Kidney epithelial cell (primary cell): ENCODE results near the gene SGMS1. TPM values are rescaled to one million over a fixed set of nuclear protein-coding genes. Genes with fewer than 3 reads are reported as not detected.

ENCODE experiments used
- DNase-seq: peaks from one replicate; pipeline ENCODE4 v3.0.0-alpha.2; 2010; ENCODE audit warnings: low read depth
- H3K27me3 ChIP-seq: 2 replicates; pipeline ENCODE4 v1.6.0; 2011; ENCODE audit warnings: low read length; ENCODE audit not compliant: control insufficient read depth, insufficient read depth
- H3K36me3 ChIP-seq: 2 replicates; pipeline ENCODE4 v1.5.1; 2011; ENCODE audit warnings: low read length; ENCODE audit not compliant: control insufficient read depth, insufficient read depth
- H3K4me3 ChIP-seq: 2 replicates; pipeline ENCODE4 v1.5.1; 2011; ENCODE audit warnings: low read depth, mild to moderate bottlenecking, control low read depth, low read length
- CTCF ChIP-seq: IDR thresholded peaks from 2 replicates; pipeline ENCODE4 v1.5.1; 2011; ENCODE audit warnings: mild to moderate bottlenecking, moderate library complexity, low read length, control low read depth, inconsistent platforms; ENCODE audit not compliant: insufficient read depth, poor library complexity, severe bottlenecking
- total RNA-seq: library from RNA; depleted of rRNA; stranded (reverse); fragments of >200 nt; gene quantifications from 2 replicates; pipeline ENCODE4 v1.2.3, GENCODE V29; 2015

The SGMS1 gene
- total RNA-seq, 1 donor from 2014 or later, result 27.0 TPM

GRCh38 chr10:50293513-50294313 lies 330.0 kb downstream of the SGMS1 start:
- no peak for DNase-seq
- H3K36me3 ChIP-seq, result no peaks in the 10 kb centered on the region
- no peaks in the 10 kb centered on the region for H3K27me3 ChIP-seq
- TF ChIP-seq CTCF, result no peak
- H3K4me3 ChIP-seq, result no peak overlapping the region

GRCh38 chr10:50291261-50291850 lies 332.4 kb downstream of the SGMS1 start:
- peak; percentile 38 for TF ChIP-seq CTCF
- Histone ChIP-seq H3K4me3 (no peak overlapping the region), H3K27me3 (no peaks in the 10 kb centered on the region), H3K36me3 (no peaks in the 10 kb centered on the region)
- DNase-seq, result no peak

GRCh38 chr10:50289196-50289595 lies 334.6 kb downstream of the SGMS1 start:
- H3K27me3 ChIP-seq, result no peaks in the 10 kb centered on the region
- H3K36me3 ChIP-seq, result no peaks in the 10 kb centered on the region
- DNase-seq, result no peak
- no peak overlapping the region for H3K4me3 ChIP-seq
- TF ChIP-seq CTCF, result no peak

- no peak for DNase-seq
- H3K27me3 ChIP-seq, result no peaks in the 10 kb centered on the region
- no peak for TF ChIP-seq CTCF
- H3K36me3 ChIP-seq, result no peaks in the 10 kb centered on the region
- H3K4me3 ChIP-seq, result no peak overlapping the region
These were observed 336.6 kb downstream of the SGMS1 start for GRCh38 chr10:50286996-50287803.

GRCh38 chr10:50286517-50286916 lies 337.2 kb downstream of the SGMS1 start:
- Histone ChIP-seq H3K27me3 (no peaks in the 10 kb centered on the region), H3K36me3 (no peaks in the 10 kb centered on the region), H3K4me3 (no peak overlapping the region)
- DNase-seq, result no peak
- no peak for TF ChIP-seq CTCF
